H1 (cell line): ENCODE results near the gene MICALL2. TPM values are rescaled to one million over a fixed set of nuclear protein-coding genes. Genes with fewer than 3 reads are reported as not detected.

Experiments used
- CTCF ChIA-PET: fragments of 300-600 bp; sonication (Branson Sonifier 250); formaldehyde crosslinking; loops from one replicate; lab custom pipeline; 2021; ENCODE audit not compliant: partially characterized antibody; lab: Charles Lee
- POLR2A ChIA-PET: fragments of 300-600 bp; sonication (Branson Sonifier 250); formaldehyde crosslinking; loops from one replicate; lab custom pipeline; 2021; ENCODE audit warnings: inconsistent platforms; ENCODE audit not compliant: partially characterized antibody; lab: Charles Lee
- DNase-seq, 2 experiments: peaks; one replicate each; pipeline versions ENCODE4 v3.0.0 to v3.0.0-alpha.2; 2010 to 2022; ENCODE audit warnings: low spot score in 2 of 2, low read depth in 1 of 2, mixed read lengths in 1 of 2
- FAIRE-seq: peaks from 2 replicates; lab custom pipeline; 2011; peaks lifted over from hg19 to GRCh38; lab: Jason Lieb, UNC
- H2AFZ ChIP-seq: 2 replicates; pipeline ENCODE4 v1.8.1; 2012; ENCODE audit warnings: low read length, inconsistent platforms
- H2AK5ac ChIP-seq: 2 replicates; pipeline ENCODE4 v1.6.1; 2013; ENCODE audit warnings: low read depth, low read length
- H2BK120ac ChIP-seq: replicated peaks from 2 replicates; pipeline ENCODE3; 2013; ENCODE audit warnings: low read depth, low read length, inconsistent platforms
- H2BK12ac ChIP-seq: 2 replicates; pipeline ENCODE4 v1.6.1; 2013; ENCODE audit warnings: low read depth, low read length
- H2BK15ac ChIP-seq: 2 replicates; pipeline ENCODE4 v1.6.1; 2013; ENCODE audit warnings: low read length
- H2BK20ac ChIP-seq: 2 replicates; pipeline ENCODE4 v1.6.1; 2013; ENCODE audit warnings: low read length
- H2BK5ac ChIP-seq: 2 replicates; pipeline ENCODE4 v1.6.1; 2013; ENCODE audit warnings: low read depth, low read length
- H3K14ac ChIP-seq: 2 replicates; pipeline ENCODE4 v1.6.1; 2013; ENCODE audit warnings: inconsistent platforms; ENCODE audit not compliant: insufficient read length
- H3K18ac ChIP-seq: 2 replicates; pipeline ENCODE4 v1.6.1; 2013; ENCODE audit warnings: low read length; ENCODE audit errors: extremely low read depth
- H3K23ac ChIP-seq: 2 replicates; pipeline ENCODE4 v1.6.1; 2013; ENCODE audit warnings: inconsistent platforms; ENCODE audit not compliant: insufficient read length
- H3K23me2 ChIP-seq: 2 replicates; pipeline ENCODE4 v1.6.1; 2013; ENCODE audit warnings: low read depth, low read length
- H3K27ac ChIP-seq: 2 replicates; pipeline ENCODE4 v1.6.1; 2011; ENCODE audit warnings: low read depth, low read length, inconsistent platforms
- H3K27me3 ChIP-seq, 4 experiments: replicated peaks in 1 of 4; 1 replicate in 1 of 4; 2 replicates in 3 of 4; pipeline versions ENCODE4 v1.6.1 to v1.8.1; 2011 to 2013; ENCODE audit warnings: low read length in 3 of 4, mild to moderate bottlenecking in 3 of 4, inconsistent platforms in 2 of 4, mixed read lengths in 2 of 4, moderate library complexity in 1 of 4; ENCODE audit not compliant: control insufficient read depth in 3 of 4, insufficient read depth in 3 of 4; ENCODE audit errors: extremely low read depth in 1 of 4
- H3K36me3 ChIP-seq, 4 experiments: 2 replicates each; pipeline versions ENCODE4 v1.6.1 to v1.8.1; 2011 to 2013; ENCODE audit warnings: mild to moderate bottlenecking in 4 of 4, low read length in 3 of 4, moderate library complexity in 2 of 4, control low read depth in 1 of 4, inconsistent platforms in 1 of 4; ENCODE audit not compliant: insufficient read depth in 4 of 4, control insufficient read depth in 2 of 4
- H3K4ac ChIP-seq: replicated peaks from 2 replicates; pipeline ENCODE3; 2013; ENCODE audit warnings: low read length, low read depth, mixed read lengths, inconsistent platforms; ENCODE audit not compliant: insufficient read length
- H3K4me1 ChIP-seq, 4 experiments: replicated peaks in 1 of 4; 1 replicate in 1 of 4; 2 replicates in 3 of 4; pipeline versions ENCODE4 v1.6.1 to v1.8.1; 2011 to 2013; ENCODE audit warnings: low read length in 3 of 4, inconsistent platforms in 2 of 4, mixed read lengths in 1 of 4; ENCODE audit not compliant: insufficient read depth in 4 of 4, control insufficient read depth in 3 of 4
- H3K4me2 ChIP-seq, 2 experiments: 2 replicates each; pipeline versions ENCODE4 v1.6.1 to v1.8.1; 2011 to 2013; ENCODE audit warnings: low read depth in 2 of 2, low read length in 2 of 2, control low read depth in 1 of 2, inconsistent platforms in 1 of 2, mild to moderate bottlenecking in 1 of 2; ENCODE audit not compliant: insufficient read depth in 1 of 2
- H3K4me3 ChIP-seq, 4 experiments: fragments of 200-600, 300-600 bp in 1 of 4; sonication (generic), shearing (Covaris generic), sonication (Bioruptor Twin) in 1 of 4; 2 replicates each; pipeline versions ENCODE4 v1.5.1 to v1.8.1; 2011 to 2016; ENCODE audit warnings: low read length in 4 of 4, low read depth in 3 of 4, control low read depth in 2 of 4, inconsistent platforms in 2 of 4, mild to moderate bottlenecking in 2 of 4, mixed read lengths in 1 of 4, moderate library complexity in 1 of 4; ENCODE audit not compliant: insufficient read depth in 2 of 4; ENCODE audit errors: extremely low read depth in 1 of 4
- H3K56ac ChIP-seq: replicated peaks from 2 replicates; pipeline ENCODE3; 2013; ENCODE audit warnings: low read depth, mild to moderate bottlenecking, mixed read lengths, low read length, inconsistent platforms; ENCODE audit not compliant: insufficient read length
- H3K79me1 ChIP-seq: 2 replicates; pipeline ENCODE4 v1.6.1; 2013; ENCODE audit warnings: low read depth, low read length, control low read depth
- H3K79me2 ChIP-seq, 2 experiments: 2 replicates each; pipeline versions ENCODE4 v1.6.1 to v1.8.1; 2012 to 2013; ENCODE audit warnings: low read length in 2 of 2, mild to moderate bottlenecking in 2 of 2, inconsistent platforms in 1 of 2; ENCODE audit not compliant: insufficient read depth in 2 of 2, control insufficient read depth in 1 of 2
- H3K9ac ChIP-seq, 4 experiments: replicated peaks in 1 of 4; 1 replicate in 1 of 4; 2 replicates in 3 of 4; pipeline versions ENCODE4 v1.6.1 to v1.8.1; 2011 to 2013; ENCODE audit warnings: low read depth in 3 of 4, low read length in 3 of 4, control low read depth in 2 of 4, mild to moderate bottlenecking in 2 of 4, moderate library complexity in 2 of 4, inconsistent platforms in 1 of 4; ENCODE audit errors: extremely low read depth in 1 of 4
- H3K9me3 ChIP-seq, 2 experiments: 2 replicates each; pipeline versions ENCODE4 v1.6.1 to v1.8.1; 2012 to 2013; ENCODE audit warnings: mild to moderate bottlenecking in 2 of 2, moderate library complexity in 2 of 2, control low read depth in 1 of 2, inconsistent platforms in 1 of 2, low read depth in 1 of 2, low read length in 1 of 2, mixed read lengths in 1 of 2; ENCODE audit not compliant: insufficient read depth in 2 of 2
- H4K20me1 ChIP-seq, 2 experiments: replicated peaks in 1 of 2; 2 replicates each; pipeline versions ENCODE3 to v1.8.1; 2011 to 2013; ENCODE audit warnings: inconsistent platforms in 2 of 2, low read length in 2 of 2, mild to moderate bottlenecking in 1 of 2; ENCODE audit not compliant: insufficient read depth in 2 of 2, control insufficient read depth in 1 of 2
- H4K5ac ChIP-seq: 2 replicates; pipeline ENCODE4 v1.6.1; 2013; ENCODE audit warnings: low read length, low read depth, mixed read lengths, inconsistent platforms; ENCODE audit not compliant: insufficient read length
- H4K8ac ChIP-seq: 2 replicates; pipeline ENCODE4 v1.8.0; 2013; ENCODE audit warnings: mild to moderate bottlenecking, moderate library complexity, low read length, inconsistent platforms; ENCODE audit not compliant: insufficient read depth; ENCODE audit errors: extremely low read depth
- H4K91ac ChIP-seq: replicated peaks from 2 replicates; pipeline ENCODE3; 2013; ENCODE audit warnings: low read length, mixed read lengths, inconsistent platforms; ENCODE audit not compliant: insufficient read length
- ATF2 ChIP-seq: IDR thresholded peaks from 2 replicates; pipeline ENCODE4 v1.6.1; 2012; ENCODE audit warnings: low read length, inconsistent platforms
- CREB1 ChIP-seq: IDR thresholded peaks from 2 replicates; pipeline ENCODE4 v1.6.1; 2012; ENCODE audit warnings: inconsistent platforms
- E2F6 ChIP-seq: IDR thresholded peaks from 2 replicates; pipeline ENCODE4 v1.6.1; 2012; ENCODE audit warnings: inconsistent platforms
- EZH2 ChIP-seq: fragments of 200-600 bp; sonication (generic); IDR thresholded peaks from 2 replicates; pipeline ENCODE4 v1.7.1; 2012; ENCODE audit warnings: low read depth, mild to moderate bottlenecking, moderate library complexity, low read length, inconsistent platforms; ENCODE audit not compliant: severe bottlenecking
- MAX ChIP-seq: IDR thresholded peaks from 2 replicates; pipeline ENCODE4 v1.6.1; 2012; ENCODE audit warnings: inconsistent platforms
- NRF1 ChIP-seq: IDR thresholded peaks from 2 replicates; pipeline ENCODE4 v1.6.1; 2011; ENCODE audit warnings: mild to moderate bottlenecking, low read depth, low read length, improper control_type of control experiment
- SAP30 ChIP-seq: fragments of 300-600 bp; sonication (generic); IDR thresholded peaks from 2 replicates; pipeline ENCODE4 v1.7.1; 2012; ENCODE audit warnings: low read length, moderate library complexity, mild to moderate bottlenecking, inconsistent platforms; ENCODE audit not compliant: insufficient read depth, insufficient replicate concordance
- SP4 ChIP-seq: IDR thresholded peaks from 2 replicates; pipeline ENCODE4 v1.6.1; 2012; ENCODE audit warnings: low read length, inconsistent platforms
- WGBS, 2 experiments: shearing (Covaris generic) in 1 of 2; methylation state at CpG; one replicate each; pipeline versions ENCODE4 v1.1.6 to v1.1.7; 2013 to 2015; ENCODE audit warnings: low lambda C conversion rate in 2 of 2, mixed read lengths in 2 of 2, inconsistent platforms in 1 of 2, low coverage in 1 of 2, missing lambda C conversion rate in 1 of 2; ENCODE audit not compliant: insufficient replicate concordance in 2 of 2, insufficient coverage in 1 of 2, insufficient read length in 1 of 2; ENCODE audit errors: extremely low coverage in 1 of 2, missing lambda C conversion rate in 1 of 2; 5-methylcytosine and 5-hydroxymethylcytosine counted together
- polyA plus RNA-seq, 7 experiments: library from polyadenylated mRNA; depleted of rRNA in 3 of 7; stranded (reverse) in 5 of 7; unstranded in 2 of 7; fragments of >200 nt in 5 of 7; fragments of 200-250 nt in 2 of 7; gene quantifications; 1 replicate in 5 of 7; 2 replicates in 1 of 7; 4 replicates in 1 of 7; pipeline versions ENCODE4 v1.2.1 to v1.2.3, GENCODE V29; 2011 to 2013; ENCODE audit warnings: missing spikeins in 2 of 7, mixed read lengths in 2 of 7
- total RNA-seq: library from RNA; stranded (reverse); fragmentation: NEBNext Ultra II Directional; extraction: Animal tissue kit (Norgen Biotek cat#: 25700); gene quantifications from 2 replicates; pipeline ENCODE4 v1.2.1, GENCODE V29; 2021

The MICALL2 gene
- total and polyA plus RNA-seq, 2 of the 8 experiments (the other 6 are each of a cell fraction or from before 2014, with no cell fraction given), result 5.3 to 8.5 TPM

- FAIRE-seq (no peak), DNase-seq (no peak)
- H4K91ac ChIP-seq, result peak overlapping the region; percentile 16
- peaks cover 0 to 6% (median 2%) of the 10 kb centered on the region in 4 experiments; a peak in 4 of 7 replicates for H3K4me1 ChIP-seq
- H4K5ac ChIP-seq, result no peak overlapping the region
- no peaks in the 10 kb centered on the region for H3K79me1 ChIP-seq
- H2BK120ac ChIP-seq, result no peak overlapping the region
- H3K14ac ChIP-seq, result no peak overlapping the region
- H2BK15ac ChIP-seq, result no peak overlapping the region
- H3K23ac ChIP-seq, result no peak overlapping the region
- TF ChIP-seq SP4, result no peak
- 0 out of 2 replicates have a peak, but pooled peaks have one; percentile 9 for TF ChIP-seq MAX
- no peak for TF ChIP-seq SAP30
- no peak; the same call in 1 of the 2 replicates for TF ChIP-seq CREB1
- no peak for TF ChIP-seq NRF1
- peak; percentile 30 for TF ChIP-seq EZH2
- TF ChIP-seq ATF2, result no peak
- peak; percentile 67 for TF ChIP-seq E2F6
- peak overlapping the region; percentile 62 to 78 for H3K4me2 ChIP-seq
- 18% methylated on average over 40 of the region's 41 CpGs; no CpG with 5 or more reads in 1 of the 2 experiments for WGBS, 2 experiments
- H3K23me2 ChIP-seq, result peaks cover 2% of the 10 kb centered on the region; the same call in 1 of the 2 replicates
- H3K4ac ChIP-seq, result peak overlapping the region; percentile 28
- no peak overlapping the region for H3K56ac ChIP-seq
- no peak overlapping the region for H3K9ac ChIP-seq
- H3K36me3 ChIP-seq, result no peaks in the 10 kb centered on the region
- no peak overlapping the region for H2AK5ac ChIP-seq
- peak overlapping the region; percentile 57 for H4K8ac ChIP-seq
- no peak overlapping the region; the same call in 1 of the 2 replicates for H3K18ac ChIP-seq
- H2AFZ ChIP-seq, result peak overlapping the region; percentile 2; the same call in 1 of the 2 replicates
- peak overlapping the region; percentile 0 to 57 (median 30); a peak in 7 of 8 replicates for H3K4me3 ChIP-seq
- H2BK20ac ChIP-seq, result no peak overlapping the region
- POLR2A ChIA-PET, result interaction anchor here (0.7 to 1.2 kb wide), 3 partner anchors 11 to 53 kb away, joined by 3 to 4 read pairs (median 3); no protein-coding TSS in a partner anchor
- no peaks in the 10 kb centered on the region for H4K20me1 ChIP-seq
- no peak overlapping the region; the same call in 1 of the 2 replicates for H2BK12ac ChIP-seq
- CTCF ChIA-PET, result interaction anchor here (0.6 to 3.5 kb wide), 18 partner anchors 9 to 227 kb away, joined by 3 to 18 read pairs (median 4); no protein-coding TSS in a partner anchor
- no peak overlapping the region for H3K27ac ChIP-seq
- H3K9me3 ChIP-seq, result peaks cover 0 to 3% of the 10 kb centered on the region in 2 experiments; a peak in 1 of 4 replicates
- H2BK5ac ChIP-seq, result no peak overlapping the region
- H3K27me3 ChIP-seq, result peaks cover 0 to 25% (median 14%) of the 10 kb centered on the region in 4 experiments; a peak in 5 of 7 replicates
- no peaks in the 10 kb centered on the region for H3K79me2 ChIP-seq
These were observed 55.4 kb downstream of the MICALL2 start for GRCh38 chr7:1403638-1404459.
